OCI-M2 (cell line): ENCODE results near the gene ARHGEF11.
"Not testable (repeated sequence)": the region's sequence is repeated elsewhere in the genome, so short reads cannot be mapped to it uniquely, and the experiment has no call there.

Experiments
- DNase-seq: peaks from one replicate; lab custom pipeline; 2025; ENCODE audit not compliant: unreplicated experiment; lab: John Stamatoyannopoulos, UW

Gene ARHGEF11, protein sequence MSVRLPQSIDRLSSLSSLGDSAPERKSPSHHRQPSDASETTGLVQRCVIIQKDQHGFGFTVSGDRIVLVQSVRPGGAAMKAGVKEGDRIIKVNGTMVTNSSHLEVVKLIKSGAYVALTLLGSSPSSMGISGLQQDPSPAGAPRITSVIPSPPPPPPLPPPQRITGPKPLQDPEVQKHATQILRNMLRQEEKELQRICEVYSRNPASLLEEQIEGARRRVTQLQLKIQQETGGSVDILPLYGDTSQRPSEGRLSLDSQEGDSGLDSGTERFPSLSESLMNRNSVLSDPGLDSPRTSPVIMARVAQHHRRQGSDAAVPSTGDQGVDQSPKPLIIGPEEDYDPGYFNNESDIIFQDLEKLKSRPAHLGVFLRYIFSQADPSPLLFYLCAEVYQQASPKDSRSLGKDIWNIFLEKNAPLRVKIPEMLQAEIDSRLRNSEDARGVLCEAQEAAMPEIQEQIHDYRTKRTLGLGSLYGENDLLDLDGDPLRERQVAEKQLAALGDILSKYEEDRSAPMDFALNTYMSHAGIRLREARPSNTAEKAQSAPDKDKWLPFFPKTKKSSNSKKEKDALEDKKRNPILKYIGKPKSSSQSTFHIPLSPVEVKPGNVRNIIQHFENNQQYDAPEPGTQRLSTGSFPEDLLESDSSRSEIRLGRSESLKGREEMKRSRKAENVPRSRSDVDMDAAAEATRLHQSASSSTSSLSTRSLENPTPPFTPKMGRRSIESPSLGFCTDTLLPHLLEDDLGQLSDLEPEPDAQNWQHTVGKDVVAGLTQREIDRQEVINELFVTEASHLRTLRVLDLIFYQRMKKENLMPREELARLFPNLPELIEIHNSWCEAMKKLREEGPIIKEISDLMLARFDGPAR (N-terminal part only)

DNA sequence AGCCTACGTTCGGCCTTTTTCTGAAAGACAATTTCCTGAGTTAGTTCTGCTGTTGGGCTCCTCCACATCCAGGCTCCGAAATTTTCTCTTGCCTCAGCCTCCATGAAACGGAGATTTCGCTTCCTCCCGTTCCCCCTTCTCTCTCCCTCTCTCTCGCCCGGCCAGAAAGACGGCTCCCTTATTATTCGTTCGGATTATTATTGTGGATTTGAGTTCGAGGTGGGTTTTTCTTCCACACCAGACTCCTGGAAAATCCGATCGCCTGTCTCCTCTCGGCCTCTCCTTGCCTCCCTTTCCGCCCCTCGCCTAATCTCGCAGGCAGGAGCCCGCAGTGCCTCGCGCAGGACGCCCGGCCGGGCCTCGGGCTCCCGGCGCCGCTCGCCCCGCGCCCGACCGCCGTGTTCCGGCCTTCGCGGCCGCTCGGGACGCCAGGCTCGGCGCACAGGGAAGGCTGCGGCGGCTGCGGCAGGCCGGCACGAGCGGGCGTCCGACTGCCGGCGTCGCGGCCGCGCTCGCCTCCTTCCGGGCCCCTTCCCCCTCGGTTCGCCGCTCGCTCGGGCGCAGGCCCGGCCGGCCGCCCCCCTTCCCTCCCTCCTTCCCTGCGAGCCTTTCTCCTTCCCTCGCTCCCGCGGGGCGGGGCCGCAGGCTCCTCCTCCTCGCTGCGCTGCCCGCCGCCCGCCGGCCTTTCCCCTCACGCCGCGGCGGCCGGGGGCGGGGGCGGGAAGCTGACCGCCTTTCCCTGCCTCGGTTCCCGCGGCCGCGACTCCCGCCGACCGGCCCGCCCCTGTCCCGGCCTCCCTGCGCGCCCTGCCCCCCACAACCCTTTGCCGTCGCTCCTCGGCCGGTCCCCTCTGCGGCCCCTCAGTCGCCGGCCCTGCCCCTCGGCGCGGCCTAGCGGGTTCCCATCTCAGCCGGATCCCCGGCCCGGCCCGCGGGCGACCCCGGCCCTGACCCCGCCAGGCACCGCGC, at the start of gene ARHGEF11:
TSS of gene ARHGEF11 (minus strand) at position 493 of the 969 bp plus-strand sequence. CDS start 1,412 bp downstream, outside the sequence.
- no peak for DNase-seq

DNA sequence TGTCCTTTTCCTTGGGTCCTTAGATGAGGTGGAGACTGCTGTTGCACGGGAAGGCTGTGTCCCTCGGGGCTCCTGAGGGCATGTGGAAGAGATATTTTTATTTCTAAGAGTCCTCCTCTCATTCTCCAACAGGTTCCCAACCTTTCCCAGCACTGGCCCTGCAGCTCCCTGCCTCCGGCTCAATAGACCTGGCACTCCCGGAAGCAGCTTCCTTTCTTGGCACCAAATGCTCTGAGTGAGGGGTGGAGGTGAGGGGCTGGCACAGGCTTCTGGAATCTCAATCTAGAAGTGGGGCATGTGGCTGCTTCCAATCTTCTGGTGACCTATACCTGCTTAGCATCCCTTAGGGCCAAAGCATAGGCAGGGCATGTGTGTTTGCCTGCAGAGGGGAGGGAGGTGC, 49.5 kb upstream of the ARHGEF11 start:
- no peak for DNase-seq

DNA sequence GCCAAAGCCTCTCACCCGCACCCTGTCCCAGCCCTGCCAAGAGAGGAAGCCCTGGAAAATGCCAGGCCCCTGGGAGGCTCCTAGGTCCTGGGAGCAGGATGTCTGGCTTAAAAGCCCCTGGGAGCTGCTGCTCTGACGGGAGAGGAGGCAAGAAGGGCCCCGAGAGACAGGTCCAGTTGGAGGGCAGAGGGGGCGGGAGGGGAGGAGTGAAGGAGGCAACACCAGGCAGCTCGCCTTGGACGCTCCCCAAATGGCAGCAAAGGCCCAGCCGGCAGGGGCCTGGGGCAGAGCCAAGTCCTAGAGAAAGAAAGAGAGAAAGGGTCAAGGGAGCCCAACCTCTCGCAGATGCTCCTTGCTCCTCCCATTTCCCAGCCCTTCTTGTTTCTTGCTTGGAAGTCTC, 47.3 kb upstream of the ARHGEF11 start:
- DNase-seq = no peak

DNA sequence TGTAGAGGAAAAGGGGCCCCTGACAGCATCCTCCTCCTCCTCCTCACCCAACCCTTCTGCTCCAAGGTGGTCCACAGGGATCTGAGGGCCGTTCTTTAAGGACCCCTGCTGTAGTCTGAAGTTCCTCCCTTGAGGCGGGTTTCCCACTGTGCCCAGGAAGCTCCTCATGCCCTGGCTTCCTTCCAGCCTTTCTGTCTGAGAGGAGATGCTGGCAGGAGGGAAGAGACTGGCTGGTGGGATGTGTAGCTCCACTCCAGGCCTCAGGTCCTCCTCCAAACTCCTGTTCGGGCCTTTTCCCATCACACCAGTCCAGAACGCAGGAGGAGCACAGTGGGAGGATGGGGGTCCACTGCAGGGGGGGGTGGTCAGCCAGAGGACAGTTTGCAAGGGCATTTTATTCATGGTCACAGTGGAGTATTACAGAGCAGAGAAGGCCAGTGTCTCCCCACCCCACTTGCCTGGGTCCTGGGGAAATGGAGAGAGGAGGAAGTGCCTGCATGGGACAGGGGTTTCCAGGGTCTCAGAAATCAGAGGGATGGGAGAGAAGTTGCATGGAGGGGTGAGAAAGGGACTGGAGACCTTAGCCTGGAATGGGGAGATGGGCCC, 46.2 kb upstream of the ARHGEF11 start:
- no peak for DNase-seq

DNA sequence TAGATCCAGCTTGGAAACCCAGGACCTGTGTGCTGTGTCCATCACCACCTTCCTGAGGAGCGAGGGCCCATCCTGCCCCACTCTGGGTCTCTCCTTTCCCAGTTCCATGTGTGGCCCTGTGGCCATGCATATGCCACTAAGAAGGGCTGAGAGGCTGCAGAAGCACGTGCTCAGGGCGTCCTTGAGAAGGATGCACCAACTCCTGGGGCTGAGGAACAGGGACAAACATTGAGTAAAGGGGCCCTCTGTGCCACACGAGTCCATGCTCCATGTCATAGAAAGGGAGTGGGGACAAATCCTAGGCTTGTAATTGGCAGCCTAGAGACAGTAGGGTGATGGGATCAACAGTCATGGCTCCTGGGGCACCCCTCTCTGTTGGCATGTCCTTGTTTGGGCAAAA, 45.6 kb upstream of the ARHGEF11 start:
- DNase-seq = no peak

DNA sequence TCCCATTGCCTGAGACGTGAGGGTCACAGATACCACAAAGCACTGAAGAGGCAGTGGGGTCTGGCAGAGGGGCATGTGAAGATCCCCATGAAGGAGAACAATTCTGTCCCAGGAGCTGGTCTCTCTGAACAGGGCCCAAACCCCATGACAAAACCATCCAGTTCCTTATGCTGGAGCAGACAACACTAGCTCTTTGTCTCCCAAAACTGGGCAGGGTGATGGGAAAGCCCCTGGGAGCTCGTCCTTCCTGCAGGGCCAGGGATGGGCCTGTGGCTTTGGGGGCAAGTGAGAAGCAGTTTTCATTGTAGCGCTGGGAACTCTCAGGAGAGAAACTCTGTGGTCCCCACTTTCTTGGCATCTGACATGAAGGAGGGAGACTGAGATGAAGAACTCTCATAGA, 45.2 kb upstream of the ARHGEF11 start:
- DNase-seq = no peak

DNA sequence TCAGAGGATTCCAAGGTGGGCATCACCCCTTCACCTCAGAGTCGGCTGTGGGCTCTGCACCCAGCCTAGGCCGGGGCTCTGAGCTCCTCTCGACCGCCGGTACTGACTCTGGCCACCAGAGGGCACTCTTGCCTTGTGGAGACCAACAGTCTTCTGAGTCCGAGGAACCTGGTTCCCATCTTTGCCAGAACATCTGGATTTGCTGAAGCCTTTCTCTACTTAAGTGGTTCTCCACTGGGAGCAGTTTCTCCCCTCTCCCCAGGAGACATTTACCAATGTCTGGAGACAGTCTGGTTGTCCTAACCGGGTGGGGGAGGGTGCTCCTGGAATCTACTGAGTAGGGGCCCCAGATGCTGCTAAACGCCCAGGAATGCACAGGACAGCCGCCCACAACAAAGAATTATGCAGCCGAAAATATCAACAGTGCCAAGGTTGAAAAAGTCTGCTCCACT, 44.7 kb upstream of the ARHGEF11 start:
- DNase-seq = peak; percentile 1

DNA sequence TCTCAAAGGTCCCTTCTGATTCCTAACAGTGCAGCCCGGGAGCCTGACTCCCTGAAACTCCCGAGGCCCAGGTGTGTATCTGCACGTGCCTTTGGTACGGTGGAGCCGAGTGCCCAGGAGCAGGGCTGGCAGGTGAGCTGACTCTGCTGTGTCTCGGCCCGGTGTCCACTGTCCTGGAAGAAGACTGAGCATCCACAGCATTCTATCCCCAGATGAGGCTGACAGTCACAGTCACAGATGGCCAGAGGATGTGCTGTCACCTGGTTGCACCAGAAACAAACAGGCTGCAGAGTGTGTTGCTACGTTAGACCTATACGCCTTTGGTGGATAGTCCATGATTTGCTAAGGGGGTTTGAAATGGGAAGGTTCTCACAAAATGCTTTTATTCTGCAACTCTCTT, 44.2 kb upstream of the ARHGEF11 start:
- no peak for DNase-seq

DNA sequence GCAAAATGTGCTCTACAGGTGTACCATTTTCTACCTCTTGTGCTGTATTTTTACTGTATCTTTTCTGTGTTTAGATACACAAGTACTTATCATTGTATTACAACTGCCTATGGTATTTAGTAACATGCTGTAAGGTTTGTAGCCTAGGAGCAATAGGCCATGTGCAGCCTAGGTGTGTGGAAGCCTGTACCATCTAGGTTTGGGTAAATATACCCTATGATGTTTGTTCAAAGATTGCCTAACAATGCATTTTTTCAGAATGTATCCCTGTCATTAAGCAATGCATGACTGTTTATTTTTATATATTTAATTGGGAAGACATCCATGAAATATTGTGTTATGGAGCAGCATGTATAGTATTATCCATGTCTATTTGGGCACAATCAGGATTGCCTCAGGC, 43.1 kb upstream of the ARHGEF11 start:
- no peak for DNase-seq

DNA sequence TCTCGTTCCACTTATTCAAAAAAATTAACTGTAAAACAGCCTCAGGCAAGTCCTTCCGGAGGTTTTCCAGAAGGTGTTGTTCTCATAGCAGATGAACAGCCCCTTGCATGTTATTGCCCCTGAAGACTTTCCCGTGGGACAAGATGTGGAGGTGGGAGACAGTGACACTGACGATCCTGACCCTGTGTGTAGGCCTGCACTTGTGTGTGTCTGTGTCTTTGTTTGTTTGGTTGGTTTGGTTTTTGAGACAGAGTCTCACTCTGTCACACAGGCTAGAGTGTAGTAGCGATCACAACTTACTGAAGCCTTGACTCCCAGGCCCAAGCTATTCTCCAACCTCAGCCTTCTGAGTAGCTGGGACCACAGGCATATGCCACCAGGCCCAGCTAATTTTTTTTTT, 41.5 kb upstream of the ARHGEF11 start:
- DNase-seq = no peak

DNA sequence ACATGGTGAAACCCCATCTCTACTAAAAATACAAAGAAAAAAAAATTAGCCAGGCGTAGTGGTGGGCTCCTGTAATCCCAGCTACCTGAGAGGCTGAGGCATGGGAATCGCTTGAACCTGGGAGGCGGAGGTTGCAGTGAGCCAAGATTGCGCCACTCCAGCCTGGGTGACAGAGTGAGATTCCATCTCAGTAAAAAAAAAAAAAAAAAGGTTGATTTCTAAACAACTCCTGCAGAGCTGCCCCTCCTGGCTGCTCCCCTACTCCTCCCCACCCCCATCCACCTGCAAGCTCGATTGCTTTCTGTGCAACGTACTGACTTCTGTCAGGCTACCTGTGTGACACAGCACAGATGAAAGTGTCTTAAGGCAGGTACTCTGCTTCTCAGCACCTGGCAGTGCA, 40.8 kb upstream of the ARHGEF11 start:
- DNase-seq = no peak

DNA sequence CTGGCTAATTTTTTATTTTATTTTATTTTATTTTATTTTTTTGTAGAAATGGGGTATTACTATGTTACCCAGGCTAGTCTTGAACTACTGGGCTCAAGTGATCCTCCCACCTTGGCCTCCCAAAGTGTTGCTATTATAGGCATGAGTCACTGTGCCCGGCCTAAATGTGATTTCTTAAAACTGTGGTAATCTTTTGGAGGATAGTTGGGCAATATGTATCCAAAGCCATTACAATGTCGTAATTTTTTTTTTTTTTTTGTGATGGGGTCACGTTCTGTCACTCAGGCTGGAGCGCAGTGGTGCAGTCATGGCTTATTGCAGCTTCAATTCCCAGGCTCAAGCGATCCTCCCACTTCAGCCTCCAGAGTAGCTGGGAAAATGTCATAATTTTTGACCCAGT, 39.9 kb upstream of the ARHGEF11 start:
- no peak for DNase-seq

DNA sequence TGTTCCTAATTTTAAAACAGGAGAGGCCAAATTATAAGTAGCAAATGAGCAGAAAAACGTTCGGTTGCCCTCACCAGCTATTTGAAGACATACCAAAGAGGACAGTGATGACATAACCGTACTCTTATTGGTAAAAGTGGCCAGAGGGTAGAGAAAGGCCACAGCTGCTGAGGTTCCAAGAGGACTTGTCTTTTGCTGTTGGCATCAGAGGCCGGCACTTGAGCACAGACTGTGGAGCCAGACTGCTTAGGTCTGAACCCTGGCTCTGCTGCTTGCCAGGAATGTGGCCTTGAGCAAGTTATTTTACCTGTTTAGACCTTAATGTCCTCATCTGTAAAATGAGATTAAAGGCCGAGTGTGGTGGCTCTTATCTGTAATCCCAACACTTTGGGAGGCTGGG, 39.2 kb upstream of the ARHGEF11 start:
- DNase-seq = no peak

DNA sequence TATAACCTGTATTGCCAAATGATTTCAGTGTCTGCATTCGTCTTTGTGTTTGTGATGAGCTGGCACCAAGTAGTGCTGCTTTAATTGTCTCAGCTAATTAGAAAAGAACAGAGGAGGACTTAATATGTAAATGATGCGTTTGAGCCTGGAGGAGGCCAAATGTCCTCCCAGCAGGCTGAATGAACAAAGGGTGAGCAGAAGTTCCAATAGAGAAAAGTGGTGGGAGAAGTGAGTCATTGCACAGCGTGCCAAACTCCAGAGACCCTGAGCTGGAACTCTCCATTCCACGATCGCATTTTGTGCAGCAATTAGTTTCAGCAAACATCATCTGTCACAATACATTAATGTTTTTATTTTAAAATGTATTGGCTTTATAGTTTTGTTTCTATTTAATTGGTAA, 36.2 kb upstream of the ARHGEF11 start:
- no peak for DNase-seq

DNA sequence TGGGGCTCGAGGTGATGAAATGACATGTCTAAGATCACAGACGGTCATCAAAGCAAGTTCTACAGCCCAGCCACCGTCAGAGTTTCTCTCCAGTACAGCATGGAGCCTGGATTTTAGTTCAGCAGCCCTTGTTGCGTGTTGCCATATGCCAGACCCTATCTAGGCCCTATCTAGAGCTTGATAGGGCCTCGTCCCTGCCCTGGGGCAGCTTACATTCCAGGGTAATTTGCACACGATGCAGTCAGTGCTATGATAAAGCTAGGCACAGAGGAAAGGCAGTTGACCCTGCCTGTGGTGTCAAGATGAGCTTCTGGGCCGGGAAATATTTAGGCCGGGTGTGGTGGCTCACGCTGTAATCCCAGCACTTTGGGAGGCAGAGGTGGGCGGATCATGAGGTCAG, 35.2 kb upstream of the ARHGEF11 start:
- no peak for DNase-seq

DNA sequence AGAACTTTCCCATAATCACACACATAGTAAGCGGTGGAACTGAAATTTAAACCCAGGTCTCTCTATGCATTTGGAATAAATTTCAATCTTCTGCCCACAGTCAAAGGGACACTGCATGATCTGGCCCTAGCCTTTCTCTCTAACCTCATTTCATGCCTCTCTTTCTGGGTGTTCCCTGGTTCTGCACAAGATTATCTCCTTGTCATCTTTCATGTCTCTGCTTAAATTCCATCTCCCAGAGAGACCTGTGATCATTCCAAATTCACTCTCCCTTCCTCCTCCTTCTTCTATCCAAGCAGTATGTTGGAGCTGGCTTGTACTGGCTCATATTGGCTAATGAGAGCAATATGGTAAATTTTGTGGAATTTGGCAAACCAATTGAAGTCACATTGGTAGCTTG, 31.9 kb upstream of the ARHGEF11 start:
- DNase-seq = no peak

DNA sequence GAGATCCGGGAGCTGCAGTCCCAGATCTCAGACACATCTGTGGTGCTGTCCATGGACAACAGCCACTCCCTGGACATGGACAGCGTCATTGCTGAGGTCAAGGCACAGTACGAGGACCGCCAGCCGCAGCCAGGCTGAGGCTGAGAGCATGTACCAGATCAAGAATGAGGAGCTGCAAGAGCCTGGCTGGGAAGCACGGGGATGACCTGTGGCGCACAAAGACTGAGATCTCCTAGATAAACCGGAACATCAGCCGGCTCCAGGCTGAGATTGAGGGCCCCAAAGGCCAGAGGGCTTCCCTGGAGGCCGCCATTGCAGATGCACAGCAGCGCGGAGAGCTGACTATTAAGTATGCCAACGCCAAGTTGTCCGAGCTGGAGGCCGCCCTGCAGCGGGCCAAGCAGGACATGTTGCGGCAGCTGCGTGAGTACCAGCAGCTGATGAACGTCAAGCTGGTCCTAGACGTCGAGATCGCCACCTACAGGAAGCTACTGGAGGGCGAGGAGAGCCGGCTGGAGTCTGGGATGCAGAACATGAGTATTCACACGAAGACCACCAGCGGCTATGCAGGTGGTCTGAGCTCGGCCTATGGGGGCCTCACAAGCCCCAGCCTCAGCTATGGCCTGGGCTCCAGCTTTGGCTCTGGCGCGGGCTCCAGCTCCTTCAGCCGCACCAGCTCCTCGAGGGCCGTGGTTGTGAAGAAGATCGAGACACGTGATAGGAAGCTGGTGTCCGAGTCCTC, 28.6 kb upstream of the ARHGEF11 start:
- no peak for DNase-seq

DNA sequence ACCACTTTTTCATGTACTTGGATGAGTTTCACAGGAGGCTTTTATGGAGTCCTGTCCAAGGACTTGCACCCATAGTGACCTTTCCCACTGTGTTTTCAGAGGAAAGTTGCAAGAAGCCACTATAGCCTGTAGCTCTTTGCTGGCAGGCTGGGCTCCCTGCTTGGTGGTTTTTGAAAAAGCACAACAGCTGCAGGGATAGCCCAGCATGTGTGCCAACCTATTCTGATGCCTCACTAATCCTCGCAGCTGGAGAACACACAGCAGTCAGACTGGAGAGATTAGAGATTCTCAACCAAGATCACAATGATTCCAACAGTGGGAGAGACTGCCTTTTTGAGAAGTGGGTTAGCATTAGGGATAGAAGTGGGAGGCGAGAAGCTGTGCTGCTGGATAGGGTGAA, 24.1 kb upstream of the ARHGEF11 start:
- no peak for DNase-seq

DNA sequence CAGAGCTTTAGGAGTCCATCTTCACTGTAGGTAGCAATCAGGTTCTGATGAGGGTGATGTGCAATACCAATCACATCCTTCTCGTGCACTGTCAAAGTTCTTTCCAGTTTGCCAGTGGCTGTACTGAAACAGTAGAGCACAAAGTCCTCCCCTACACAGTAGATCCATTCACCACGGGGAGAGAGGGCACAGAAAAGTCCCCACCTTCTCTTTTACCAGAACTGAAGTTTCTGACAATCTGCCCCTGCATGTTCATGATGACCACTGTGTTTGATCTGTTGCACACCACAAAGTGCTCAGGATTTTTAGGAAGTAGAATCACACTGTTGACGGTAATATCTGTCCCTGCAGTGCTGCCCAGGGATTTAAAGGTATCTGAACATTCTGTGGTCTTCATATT, 13.7 kb upstream of the ARHGEF11 start:
- not testable (repeated sequence) for DNase-seq

DNA sequence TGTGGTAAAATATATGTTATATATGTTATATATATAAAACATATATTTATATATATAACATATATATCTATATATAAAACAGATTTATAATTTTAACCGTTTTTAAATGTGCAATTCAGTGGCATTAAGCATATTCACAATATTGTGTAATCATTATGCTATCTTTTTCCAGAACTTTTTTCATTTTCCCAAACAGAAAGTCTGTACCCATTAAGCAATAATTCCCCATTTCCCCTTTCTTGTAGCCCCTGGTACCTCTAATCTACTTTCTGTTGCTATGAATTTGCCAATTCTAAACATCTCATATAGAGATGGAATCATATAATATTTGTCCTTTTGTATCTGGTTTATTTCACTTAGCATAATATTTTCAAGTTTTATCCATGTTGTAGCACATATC, 10.7 kb upstream of the ARHGEF11 start:
- DNase-seq = no peak
